ENCODE measurements around the gene PDZD2.

DNA sequence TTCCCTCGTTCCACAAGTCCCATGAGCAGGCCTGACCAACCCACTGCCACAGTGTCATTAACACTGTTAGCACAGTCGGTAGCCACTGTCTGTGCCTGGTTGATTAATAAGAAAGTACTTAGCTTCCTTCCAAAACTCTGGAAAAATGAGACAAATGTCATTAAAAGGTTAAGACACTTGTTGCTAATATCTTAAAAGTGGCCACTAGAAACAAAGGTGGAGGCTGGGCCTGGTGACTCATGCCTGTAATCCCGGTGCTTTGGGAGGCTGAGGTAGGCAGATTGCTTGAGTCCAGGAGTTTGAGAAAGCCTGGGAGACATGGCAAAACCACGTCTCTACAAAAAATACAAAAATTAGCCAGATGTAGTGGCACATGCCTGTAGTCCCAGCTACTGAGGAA lies 194.0 kb downstream of the PDZD2 start:
- no peak for TF ChIP-seq CTCF (IDR thresholded peaks at IDR 0.05)
- no peak for TF ChIP-seq POLR2A (IDR thresholded peaks at IDR 0.05)
- TF ChIP-seq POLR2AphosphoS5 (IDR thresholded peaks at IDR 0.05): no peak

All from prostate gland (tissue), 2 donors.